ENCODE measurements around the gene CCDC146. TPM values are rescaled to one million over a fixed set of nuclear protein-coding genes. Genes with fewer than 3 reads are reported as not detected.

The CCDC146 gene
- total RNA-seq, 2 donors from 2014 or later, result 11.8 to 12.1 TPM

- Histone ChIP-seq H3K9me3 (no peaks in the 10 kb centered on the region), H3K36me3 (no peaks in the 10 kb centered on the region), H3K4me3 (no peak overlapping the region), H3K27ac (no peak overlapping the region), H3K4me1 (ENCODE audit: control insufficient read depth in 1 of 2, low read depth in 2 of 2) (peaks cover 28 to 56% of the 10 kb centered on the region in 2 donors), H3K27me3 (replicated peaks; ENCODE audit: insufficient read depth) (no peaks in the 10 kb centered on the region)
- TF ChIP-seq CTCF (IDR thresholded peaks at IDR 0.05), result no peak
- ATAC-seq (ENCODE audit: insufficient number of reproducible peaks, low FRiP score, low read depth) (no peak), DNase-seq (ENCODE audit: low spot score) (no peak)
These were observed 58.7 kb downstream of the CCDC146 start for GRCh38 chr7:77181015-77181595.

- ATAC-seq (ENCODE audit: insufficient number of reproducible peaks, low FRiP score, low read depth) (no peak), DNase-seq (ENCODE audit: low spot score) (no peak)
- no peak for TF ChIP-seq CTCF (IDR thresholded peaks at IDR 0.05)
- Histone ChIP-seq H3K4me3 (no peak overlapping the region), H3K27ac (no peak overlapping the region), H3K36me3 (no peaks in the 10 kb centered on the region), H3K4me1 (ENCODE audit: control insufficient read depth in 1 of 2, low read depth in 2 of 2) (peaks cover 28 to 49% of the 10 kb centered on the region in 2 donors), H3K9me3 (no peaks in the 10 kb centered on the region), H3K27me3 (replicated peaks; ENCODE audit: insufficient read depth) (no peaks in the 10 kb centered on the region)
These were observed 59.3 kb downstream of the CCDC146 start for GRCh38 chr7:77181734-77182133.

DNA sequence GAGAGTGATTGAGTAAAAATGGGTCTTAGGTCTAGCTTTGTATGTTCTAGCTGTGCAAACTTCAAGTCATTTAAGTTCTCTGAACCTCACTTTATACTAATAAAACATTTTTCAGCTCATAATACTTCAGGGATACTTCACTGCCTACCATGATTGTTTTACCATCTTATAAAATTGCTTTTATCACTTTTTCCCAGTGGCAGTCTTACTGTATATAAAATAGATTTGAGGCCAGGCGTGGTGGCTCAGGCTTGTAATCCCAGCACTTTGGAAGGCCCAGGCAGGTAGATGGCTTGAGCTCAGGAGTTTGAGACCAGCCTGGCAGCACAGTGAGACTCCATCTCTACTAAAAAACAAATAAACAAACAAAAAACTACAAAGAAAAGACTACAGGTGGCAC is 59.8 kb downstream of the CCDC146 start:
- Histone ChIP-seq H3K4me3 (no peak overlapping the region), H3K27me3 (replicated peaks; ENCODE audit: insufficient read depth) (no peaks in the 10 kb centered on the region), H3K27ac (no peak overlapping the region), H3K9me3 (no peaks in the 10 kb centered on the region), H3K4me1 (ENCODE audit: control insufficient read depth in 1 of 2, low read depth in 2 of 2) (peaks cover 26 to 45% of the 10 kb centered on the region in 2 donors), H3K36me3 (no peaks in the 10 kb centered on the region)
- DNase-seq (ENCODE audit: low spot score) (no peak), ATAC-seq (ENCODE audit: insufficient number of reproducible peaks, low FRiP score, low read depth) (no peak)
- TF ChIP-seq CTCF (IDR thresholded peaks at IDR 0.05), result no peak

- no peak overlapping the region for H3K4me3 ChIP-seq
- H3K27me3 ChIP-seq (replicated peaks; ENCODE audit: insufficient read depth), result no peaks in the 10 kb centered on the region
- ATAC-seq (ENCODE audit: insufficient number of reproducible peaks, low FRiP score, low read depth) (no peak), DNase-seq (ENCODE audit: low spot score) (no peak)
- no peaks in the 10 kb centered on the region for H3K9me3 ChIP-seq
- no peaks in the 10 kb centered on the region for H3K36me3 ChIP-seq
- H3K27ac ChIP-seq, result peak overlapping the region; percentile 14 to 47
- H3K4me1 ChIP-seq (ENCODE audit: control insufficient read depth in 1 of 2, low read depth in 2 of 2), result peaks cover 21 to 32% of the 10 kb centered on the region in 2 donors
- TF ChIP-seq CTCF (IDR thresholded peaks at IDR 0.05), result no peak
These were observed 62.0 kb downstream of the CCDC146 start for GRCh38 chr7:77184463-77184862.

DNA sequence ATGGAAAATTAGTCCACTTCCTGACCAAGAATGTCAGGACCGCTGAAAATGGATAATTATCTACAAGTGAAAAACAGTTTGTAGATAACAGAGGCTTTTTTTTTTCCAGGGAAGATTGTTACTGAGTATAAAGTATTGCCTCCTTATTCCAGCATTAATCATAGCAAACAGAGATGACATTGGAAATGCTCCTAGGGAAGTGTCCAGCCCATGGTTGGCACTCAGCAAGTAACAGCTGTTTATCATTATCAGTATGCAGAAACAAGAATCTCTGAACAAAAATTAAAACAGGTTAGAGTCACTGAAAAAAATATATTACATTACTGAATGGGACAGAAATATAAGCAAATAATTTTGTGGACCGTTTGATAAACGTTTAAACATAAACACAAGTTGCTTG is 62.6 kb downstream of the CCDC146 start:
- peak overlapping the region; percentile 14 to 47 for H3K27ac ChIP-seq
- ATAC-seq (ENCODE audit: insufficient number of reproducible peaks, low FRiP score, low read depth), result no peak
- no peaks in the 10 kb centered on the region for H3K36me3 ChIP-seq

More for the DNA sequence above, 62.6 kb downstream of the CCDC146 start:
- TF ChIP-seq CTCF (IDR thresholded peaks at IDR 0.05), result no peak
- Histone ChIP-seq H3K27me3 (replicated peaks; ENCODE audit: insufficient read depth) (no peaks in the 10 kb centered on the region), H3K4me3 (no peak overlapping the region), H3K4me1 (ENCODE audit: control insufficient read depth in 1 of 2, low read depth in 2 of 2) (peaks cover 21 to 32% of the 10 kb centered on the region in 2 donors), H3K9me3 (no peaks in the 10 kb centered on the region)
- DNase-seq (ENCODE audit: low spot score), result no peak

Data from thoracic aorta (tissue), 2 donors.